HepG2 (cell line): Measurements from ENCODE around the gene FAM90A1. TPM values are rescaled to one million over a fixed set of nuclear protein-coding genes. Genes with fewer than 3 reads are reported as not detected.
"Not testable (repeated sequence)": the region's sequence is repeated elsewhere in the genome, so short reads cannot be mapped to it uniquely, and the experiment has no call there.

ENCODE experiments used
- ATAC-seq: fragments of 200-7000 bp; cut with Tn5 transposase; 3 replicates; pipeline ENCODE4 v1.9.1; 2020; ENCODE audit warnings: mild to moderate bottlenecking, moderate library complexity
- BruUV-seq: library from RNA; stranded (reverse); fragments of 400-500 nt; replicated peaks from 2 replicates; lab custom pipeline; 2021; lab: Mats Ljungman, UMichigan
- CTCF ChIA-PET: fragments of 300-600 bp; formaldehyde crosslinking; extraction: SDS; loops from one replicate; lab custom pipeline; 2021; ENCODE audit warnings: low total read pairs, inconsistent platforms, low intra/inter-chr PET ratio; lab: Yijun Ruan, JAX
- POLR2A ChIA-PET: fragments of 350-600 bp; sonication (Branson Sonifier 250); formaldehyde crosslinking; loops from one replicate; lab custom pipeline; 2020; ENCODE audit warnings: antibody characterized with exemption, inconsistent platforms; lab: Yijun Ruan, JAX
- DNase-seq: peaks from one replicate; pipeline ENCODE4 v3.0.0-alpha.2; 2015; ENCODE audit warnings: low spot score
- FAIRE-seq: peaks from 3 replicates; lab custom pipeline; 2011; peaks lifted over from hg19 to GRCh38; lab: Jason Lieb, UNC
- H2AFZ ChIP-seq: one replicate; pipeline ENCODE4 v1.6.1; 2011; ENCODE audit warnings: low read length, inconsistent platforms
- H3K27ac ChIP-seq: fragments of 300-600 bp; 3 replicates; pipeline ENCODE4 v1.8.0; 2011; ENCODE audit warnings: mixed run types, mild to moderate bottlenecking, mixed read lengths, low read length, inconsistent platforms; ENCODE audit not compliant: insufficient read depth; ENCODE audit errors: extremely low read length
- H3K27me3 ChIP-seq, 2 experiments: fragments of 200-600 bp in 1 of 2; 2 replicates in 1 of 2; 3 replicates in 1 of 2; pipeline versions ENCODE4 v1.6.0 to v1.8.0; 2011; ENCODE audit warnings: low read length in 2 of 2, mild to moderate bottlenecking in 2 of 2, moderate library complexity in 2 of 2, inconsistent platforms in 1 of 2; ENCODE audit not compliant: insufficient read depth in 2 of 2, control insufficient read depth in 1 of 2
- H3K36me3 ChIP-seq, 2 experiments: fragments of 200-600 bp in 1 of 2; replicated peaks in 1 of 2; 2 replicates in 1 of 2; 3 replicates in 1 of 2; pipeline versions ENCODE4 v1.5.1 to v1.8.0; 2011; ENCODE audit warnings: low read length in 2 of 2, inconsistent platforms in 1 of 2; ENCODE audit not compliant: insufficient read depth in 2 of 2, control insufficient read depth in 1 of 2
- H3K4me1 ChIP-seq: 2 replicates; pipeline ENCODE4 v1.5.1; 2012; ENCODE audit warnings: low read length, inconsistent platforms; ENCODE audit not compliant: insufficient read depth
- H3K4me2 ChIP-seq: 2 replicates; pipeline ENCODE4 v1.6.0; 2011; ENCODE audit warnings: low read depth, low read length, inconsistent platforms
- H3K4me3 ChIP-seq, 3 experiments: fragments of 200-600 bp in 1 of 3; sonication (generic), shearing (Covaris generic) in 1 of 3; replicated peaks in 1 of 3; 2 replicates each; pipeline ENCODE4 v1.5.1; 2011 to 2016; ENCODE audit warnings: low read length in 3 of 3, inconsistent platforms in 2 of 3, low read depth in 2 of 3, mild to moderate bottlenecking in 2 of 3, control low read depth in 1 of 3, mixed read lengths in 1 of 3; ENCODE audit not compliant: insufficient read depth in 1 of 3
- H3K79me2 ChIP-seq: one replicate; pipeline ENCODE4 v1.6.1; 2011; ENCODE audit warnings: low read length, inconsistent platforms; ENCODE audit not compliant: insufficient read depth
- H3K9ac ChIP-seq: 2 replicates; pipeline ENCODE4 v1.6.0; 2011; ENCODE audit warnings: mild to moderate bottlenecking, low read depth, low read length, inconsistent platforms; ENCODE audit not compliant: insufficient read depth
- H3K9me3 ChIP-seq: 2 replicates; pipeline ENCODE4 v1.5.1; 2012; ENCODE audit warnings: mild to moderate bottlenecking, low read length
- H4K20me1 ChIP-seq: 2 replicates; pipeline ENCODE4 v1.6.0; 2011; ENCODE audit warnings: inconsistent platforms, mild to moderate bottlenecking, low read length, moderate library complexity; ENCODE audit not compliant: insufficient read depth
- FOSL2 ChIP-seq: sonication (generic); formaldehyde crosslinking; IDR thresholded peaks from 2 replicates; pipeline ENCODE4 v1.4.0; 2020; ENCODE audit warnings: missing genetic modification reagents
- ZFP91 ChIP-seq: sonication (generic); formaldehyde crosslinking; IDR thresholded peaks from 2 replicates; pipeline ENCODE4 v1.9.0; 2022; ENCODE audit warnings: missing genetic modification reagents, mild to moderate bottlenecking, borderline replicate concordance
- WGBS: methylation state at CpG from one replicate; pipeline ENCODE4 v1.1.6; 2017; ENCODE audit warnings: low lambda C conversion rate; 5-methylcytosine and 5-hydroxymethylcytosine counted together
- in situ Hi-C: cut with HindIII; loops from 2 replicates; pipeline ENCODE4 v1.10.0; 2017; ENCODE audit warnings: low pct_unique_long_range_greater_than_20kb; ENCODE audit not compliant: extremely low pct_ligation_motif_present
- intact Hi-C: fragments of 100-400 bp; cut with micrococcal nuclease; formaldehyde crosslinking; loops from one replicate; pipeline ENCODE4 v1.10.0; 2022; ENCODE audit not compliant: unreplicated experiment
- polyA plus RNA-seq, 8 experiments: library from polyadenylated mRNA; depleted of rRNA in 3 of 8; stranded (reverse) in 7 of 8; unstranded in 1 of 8; fragments of >200 nt; fragmentation: Illumina TruSeq in 4 of 8; extraction: Trizol in 4 of 8; gene quantifications; 2 replicates each; pipeline versions ENCODE4 v1.2.1 to v1.2.3, GENCODE V29; 2011 to 2016; ENCODE audit warnings: low read depth in 4 of 8, missing spikeins in 1 of 8, mixed read lengths in 1 of 8; ENCODE audit not compliant: insufficient read depth in 1 of 8
- total RNA-seq, 5 experiments: library from RNA; depleted of rRNA; stranded (reverse); fragments of >200 nt; fragmentation: Illumina TruSeq; extraction: Trizol; gene quantifications; 2 replicates each; pipeline ENCODE4 v1.2.3, GENCODE V29; 2016; ENCODE audit warnings: low read depth in 1 of 5

The FAM90A1 gene
- total and polyA plus RNA-seq, 2 of the 13 experiments (the other 11 are each of a cell fraction or from before 2014, with no cell fraction given), result not detected

GRCh38 chr12:8240340-8241114 lies 13.1 kb upstream of the FAM90A1 start:
- TF ChIP-seq FOSL2 (CRISPR knock-in tag), result peak; percentile 75
- H3K9me3 ChIP-seq, H3K36me3 ChIP-seq, H3K27ac ChIP-seq, DNase-seq, intact Hi-C loops, CTCF ChIA-PET, ATAC-seq, POLR2A ChIA-PET, H3K27me3 ChIP-seq, H3K4me1 ChIP-seq, H4K20me1 ChIP-seq, H3K79me2 ChIP-seq, H2AFZ ChIP-seq, H3K4me2 ChIP-seq, H3K9ac ChIP-seq, H3K4me3 ChIP-seq, FAIRE-seq, BruUV-seq: not testable (repeated sequence)
- 67% methylated on average over 7 of the region's 13 CpGs for WGBS
- in situ Hi-C loops, result loop anchor here (25.0 kb wide), 1 partner anchor 128 kb away; the partner anchor contains the start of gene CLEC4A

GRCh38 chr12:8237031-8237430 lies 9.6 kb upstream of the FAM90A1 start:
- CTCF ChIA-PET, H3K27me3 ChIP-seq, H3K9ac ChIP-seq, BruUV-seq, FAIRE-seq, H3K36me3 ChIP-seq, H3K27ac ChIP-seq, H4K20me1 ChIP-seq, H3K79me2 ChIP-seq, H2AFZ ChIP-seq, ATAC-seq, H3K9me3 ChIP-seq, H3K4me1 ChIP-seq, POLR2A ChIA-PET, H3K4me3 ChIP-seq, DNase-seq, H3K4me2 ChIP-seq: not testable (repeated sequence)
- 68% methylated on average over 12 of the region's 12 CpGs for WGBS
- TF ChIP-seq ZFP91 (CRISPR knock-in tag), result peak; percentile 12; the same call in 1 of the 2 replicates
- in situ Hi-C loops, result loop anchor here (25.0 kb wide), 1 partner anchor 125 kb away; the partner anchor contains the start of gene CLEC4A
- intact Hi-C loops, result loop anchor here (2.0 to 5.0 kb wide), 2 partner anchors 128 to 135 kb away; no protein-coding TSS in a partner anchor

GRCh38 chr12:8235316-8236157 lies 8.1 kb upstream of the FAM90A1 start:
- CTCF ChIA-PET, H3K36me3 ChIP-seq, POLR2A ChIA-PET, H3K4me2 ChIP-seq, H2AFZ ChIP-seq, H3K79me2 ChIP-seq, H3K9me3 ChIP-seq, FAIRE-seq, H3K27me3 ChIP-seq, H3K4me3 ChIP-seq, H3K27ac ChIP-seq, DNase-seq, BruUV-seq, ATAC-seq, H4K20me1 ChIP-seq, H3K9ac ChIP-seq: not testable (repeated sequence)
- in situ Hi-C loops, result loop anchor here (25.0 kb wide), 1 partner anchor 123 kb away; the partner anchor contains the start of gene CLEC4A
- intact Hi-C loops, result loop anchor here (2.0 to 5.0 kb wide), 2 partner anchors 127 to 137 kb away; no protein-coding TSS in a partner anchor
- H3K4me1 ChIP-seq, result peaks cover 12% of the 10 kb centered on the region; the same call in 1 of the 2 replicates
- WGBS, result 73% methylated on average over 25 of the region's 26 CpGs
